Chondrocyte (in vitro differentiated cells): ENCODE data around the gene EHD3. TPM values are rescaled to one million over a fixed set of nuclear protein-coding genes. Genes with fewer than 3 reads are reported as not detected.

Source experiments
- DNase-seq: peaks from one replicate; pipeline ENCODE4 v3.0.0; 2021; ENCODE audit warnings: mixed read lengths, low spot score
- H3K27ac Mint-ChIP-seq: one replicate; pipeline ENCODE4 v1.8.0; 2021; ENCODE audit warnings: mild to moderate bottlenecking, moderate library complexity, mixed read lengths; ENCODE audit not compliant: unreplicated experiment
- H3K27me3 Mint-ChIP-seq: 2 replicates; pipeline ENCODE4 v1.8.0; 2021; ENCODE audit warnings: low read depth, mixed read lengths
- H3K36me3 Mint-ChIP-seq: 2 replicates; pipeline ENCODE4 v1.8.0; 2021; ENCODE audit warnings: low read depth, mixed read lengths
- H3K4me1 Mint-ChIP-seq: 2 replicates; pipeline ENCODE4 v1.8.0; 2021; ENCODE audit warnings: low read depth, mild to moderate bottlenecking, mixed read lengths
- H3K4me3 Mint-ChIP-seq: one replicate; pipeline ENCODE4 v1.8.0; 2021; ENCODE audit warnings: mild to moderate bottlenecking, moderate library complexity, mixed read lengths; ENCODE audit not compliant: unreplicated experiment
- H3K9me3 Mint-ChIP-seq: 2 replicates; pipeline ENCODE4 v1.8.0; 2021; ENCODE audit warnings: low read depth, mixed read lengths
- CTCF ChIP-seq: fragments of 200-600 bp; sonication (generic); IDR thresholded peaks from 2 replicates; pipeline ENCODE4 v1.5.0; 2021; ENCODE audit warnings: antibody characterized with exemption, mild to moderate bottlenecking, moderate library complexity
- total RNA-seq: library from RNA; stranded (reverse); gene quantifications from 3 replicates; pipeline ENCODE4 v1.2.1, GENCODE V29; 2021

Gene EHD3
- total RNA-seq, 1 donor from 2014 or later = 24.0 TPM

GRCh38 chr2:31234683-31235503 is 941 bp downstream of the EHD3 start:
- Mint-ChIP-seq H3K4me3 (peak overlapping the region; percentile 78), H3K36me3 (no peaks in the 10 kb centered on the region), H3K27me3 (peaks cover 17% of the 10 kb centered on the region), H3K4me1 (peaks cover 40% of the 10 kb centered on the region), H3K27ac (no peak overlapping the region), H3K9me3 (no peaks in the 10 kb centered on the region)
- DNase-seq = no peak
- no peak for TF ChIP-seq CTCF

GRCh38 chr2:31235504-31235902 is 1.6 kb downstream of the EHD3 start:
- Mint-ChIP-seq H3K36me3 (no peaks in the 10 kb centered on the region), H3K27me3 (peaks cover 16% of the 10 kb centered on the region), H3K4me1 (peaks cover 46% of the 10 kb centered on the region), H3K27ac (no peak overlapping the region), H3K9me3 (no peaks in the 10 kb centered on the region), H3K4me3 (peak overlapping the region; percentile 78)
- no peak for TF ChIP-seq CTCF
- no peak for DNase-seq

- no peak for DNase-seq
- Mint-ChIP-seq H3K27me3 (peaks cover 7% of the 10 kb centered on the region), H3K9me3 (no peaks in the 10 kb centered on the region), H3K4me3 (no peak overlapping the region), H3K4me1 (peaks cover 49% of the 10 kb centered on the region), H3K27ac (no peak overlapping the region), H3K36me3 (no peaks in the 10 kb centered on the region)
- TF ChIP-seq CTCF = no peak
Measured at GRCh38 chr2:31236433-31237205, 2.7 kb downstream of the EHD3 start.

GRCh38 chr2:31237348-31238017 is 3.5 kb downstream of the EHD3 start:
- H3K27ac Mint-ChIP-seq = no peak overlapping the region
- DNase-seq = no peak
- H3K4me1 Mint-ChIP-seq = peaks cover 49% of the 10 kb centered on the region

More at GRCh38 chr2:31237348-31238017, 3.5 kb downstream of the EHD3 start:
- no peaks in the 10 kb centered on the region for H3K27me3 Mint-ChIP-seq
- TF ChIP-seq CTCF = no peak
- no peaks in the 10 kb centered on the region for H3K9me3 Mint-ChIP-seq
- H3K36me3 Mint-ChIP-seq = no peaks in the 10 kb centered on the region
- H3K4me3 Mint-ChIP-seq = no peak overlapping the region
